GM21786 (cell line): ENCODE results near the gene AHRR.
"Not testable (repeated sequence)": the region's sequence is repeated elsewhere in the genome, so short reads cannot be mapped to it uniquely, and the experiment has no call there.

Experiments
- ATAC-seq: cut with Tn5 transposase; IDR thresholded peaks from one replicate; pipeline ENCODE4 v1.9.1; 2021; ENCODE audit not compliant: unreplicated experiment

The AHRR gene

DNA sequence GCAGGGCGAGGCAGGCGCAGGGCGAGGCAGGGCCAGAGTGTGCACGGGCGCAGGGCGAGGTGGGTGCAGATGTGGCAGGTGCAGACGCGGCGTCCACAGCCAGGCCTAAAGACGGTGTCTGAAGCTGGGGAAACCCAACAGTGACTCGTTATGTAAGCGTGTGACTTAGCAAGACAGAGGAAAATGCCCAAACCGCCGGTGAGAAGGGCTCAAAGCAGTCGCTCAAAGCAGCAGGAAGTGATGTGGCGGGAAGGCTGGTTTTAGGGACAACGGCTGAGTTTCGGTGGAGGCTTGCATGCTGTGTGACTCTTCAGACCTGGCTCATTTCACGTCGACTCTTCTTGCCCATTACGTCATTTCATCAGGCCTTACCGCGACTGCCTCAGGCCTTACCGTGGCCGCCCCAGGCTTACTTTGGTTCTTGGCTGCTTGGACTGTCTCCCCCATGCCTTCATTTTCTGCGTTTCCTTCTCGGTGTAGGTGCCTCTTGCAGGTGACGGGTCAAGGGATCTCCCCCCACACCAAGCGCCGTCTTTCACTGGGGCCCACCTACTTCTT, 71.0 kb downstream of the AHRR start:
- ATAC-seq: peak; percentile 83

DNA sequence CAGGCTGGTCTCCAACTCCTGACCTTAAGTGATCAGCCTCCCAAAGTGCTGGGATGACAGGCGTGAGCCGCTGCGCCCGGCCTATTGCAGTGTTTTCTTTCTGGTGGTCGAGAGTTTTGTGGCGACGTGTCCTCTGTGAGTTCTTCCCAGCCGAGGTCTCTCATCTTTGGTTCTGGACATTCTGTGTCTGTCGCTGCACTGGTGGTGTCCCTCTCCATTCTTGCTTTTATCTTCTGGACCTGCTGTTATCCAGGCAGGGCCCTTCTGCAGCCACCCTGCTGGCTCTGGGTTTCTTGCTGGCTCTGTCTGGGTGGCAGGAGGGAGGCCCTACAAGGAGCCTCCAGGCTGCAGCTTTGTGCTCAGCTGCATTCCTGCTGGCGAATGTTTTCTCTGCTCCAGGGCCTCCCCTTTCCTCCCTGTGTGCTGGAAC, 72.3 kb downstream of the AHRR start:
- no peak for ATAC-seq

DNA sequence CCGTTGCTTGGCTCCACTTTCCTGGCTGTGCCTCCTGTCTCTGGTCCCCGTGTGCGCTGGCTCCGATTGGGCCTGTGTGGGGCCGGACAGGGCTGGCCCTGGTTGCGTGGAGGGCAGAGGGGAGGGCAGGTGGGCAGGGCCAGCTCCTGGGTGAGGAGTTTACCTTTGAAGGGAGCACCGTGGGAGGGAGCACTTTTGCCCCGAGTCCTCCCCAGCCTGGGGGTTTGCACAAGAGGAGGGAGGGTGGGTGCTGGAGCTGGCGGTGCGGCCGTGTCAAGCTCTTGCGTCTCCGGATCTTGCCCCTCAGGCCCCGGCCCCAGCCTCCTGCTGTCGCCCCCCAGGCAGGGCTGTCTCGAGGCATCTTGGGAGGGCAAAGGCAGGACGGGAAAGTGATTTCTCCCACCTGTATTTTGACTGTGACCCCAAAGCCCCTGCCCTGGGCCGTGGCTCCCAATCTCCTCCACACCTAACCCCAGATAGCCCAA, 73.2 kb downstream of the AHRR start:
- ATAC-seq: no peak

DNA sequence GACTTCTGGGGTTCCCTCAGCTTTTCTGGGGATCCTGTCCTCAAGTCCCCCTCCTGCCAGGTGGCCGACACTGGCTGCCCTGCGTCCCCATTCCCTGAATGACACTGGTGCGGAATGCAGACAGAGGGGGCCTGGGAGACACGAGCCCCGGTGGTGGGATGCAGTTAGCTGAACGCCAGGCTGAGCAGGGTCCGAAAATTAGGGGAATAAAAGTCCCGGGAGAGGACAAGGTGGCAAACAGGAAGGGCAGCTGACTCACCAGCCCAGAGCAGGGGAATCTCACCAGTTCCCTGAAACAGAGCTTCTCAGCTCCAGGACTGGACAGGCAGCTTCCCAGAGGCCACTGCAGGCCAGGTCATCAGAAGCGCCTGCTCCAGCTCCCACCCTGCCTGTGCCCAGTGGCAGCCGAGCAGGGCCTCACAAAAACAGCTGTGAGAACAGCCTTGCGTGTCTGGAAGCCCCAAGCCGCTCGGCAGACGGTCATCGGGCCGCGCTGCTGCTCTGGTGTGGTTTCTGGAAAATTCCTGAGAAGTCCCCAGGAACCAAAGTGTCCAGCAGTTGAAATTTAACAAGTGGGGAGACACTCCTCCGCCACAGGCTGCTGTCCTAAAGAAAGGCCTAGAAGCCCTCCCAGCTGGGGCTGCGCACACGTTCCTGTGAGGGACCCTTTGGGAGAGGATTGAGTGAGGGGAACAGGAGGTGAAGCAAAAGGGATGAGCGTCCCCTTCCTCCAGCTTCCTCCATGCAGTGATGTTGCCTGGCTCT, 73.8 kb downstream of the AHRR start:
- no peak for ATAC-seq

DNA sequence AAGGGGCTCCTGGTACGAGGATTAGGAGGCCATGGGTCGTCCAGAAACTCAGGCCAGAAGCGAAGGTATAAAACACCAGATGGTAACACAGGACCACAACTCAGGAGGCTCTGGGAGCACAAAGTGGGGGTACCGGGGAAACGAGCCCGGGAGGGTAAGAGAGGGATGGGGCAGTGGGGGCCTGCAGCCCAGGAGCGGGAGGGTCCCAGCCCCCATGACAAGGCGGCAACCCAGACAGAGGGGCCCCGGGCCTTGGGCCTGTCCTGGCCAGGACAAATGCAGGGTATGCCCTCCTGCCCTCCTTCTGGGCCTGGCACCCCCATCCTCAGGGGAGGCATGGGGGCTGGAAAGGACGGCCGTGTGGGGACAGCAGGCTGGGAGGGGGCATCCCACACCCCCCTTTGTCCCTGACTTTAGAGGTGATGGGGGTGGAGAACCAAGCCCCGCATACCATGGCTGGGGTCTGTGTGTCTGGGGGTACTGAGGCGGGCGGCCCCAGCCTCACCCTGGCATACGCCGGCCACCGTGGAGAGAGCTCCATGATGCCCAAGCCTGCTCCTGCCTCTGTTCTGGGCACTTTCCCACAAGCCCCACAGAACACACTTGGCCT, 74.5 kb downstream of the AHRR start:
- no peak for ATAC-seq

DNA sequence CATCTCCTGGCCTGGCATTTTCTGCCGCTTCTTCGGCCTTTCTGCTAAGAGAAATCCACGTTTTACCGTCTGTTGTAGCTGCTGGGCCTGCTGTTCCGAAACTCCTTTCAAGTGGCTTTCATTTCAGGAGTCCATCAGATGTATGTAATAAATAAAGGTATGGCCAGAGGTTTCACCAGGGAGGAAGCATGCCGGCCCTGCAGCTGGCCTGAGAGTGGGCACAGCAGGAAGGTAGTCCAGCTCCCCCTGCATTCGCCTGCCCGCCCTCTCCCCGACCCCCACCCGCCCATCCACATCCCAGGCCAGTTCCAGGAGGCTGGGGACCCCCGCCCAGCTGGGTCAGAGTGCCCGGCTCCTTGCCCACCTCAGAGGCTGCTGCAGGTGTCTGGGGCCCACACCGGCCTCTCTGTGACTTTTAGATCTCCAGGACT, 75.0 kb downstream of the AHRR start:
- no peak for ATAC-seq

DNA sequence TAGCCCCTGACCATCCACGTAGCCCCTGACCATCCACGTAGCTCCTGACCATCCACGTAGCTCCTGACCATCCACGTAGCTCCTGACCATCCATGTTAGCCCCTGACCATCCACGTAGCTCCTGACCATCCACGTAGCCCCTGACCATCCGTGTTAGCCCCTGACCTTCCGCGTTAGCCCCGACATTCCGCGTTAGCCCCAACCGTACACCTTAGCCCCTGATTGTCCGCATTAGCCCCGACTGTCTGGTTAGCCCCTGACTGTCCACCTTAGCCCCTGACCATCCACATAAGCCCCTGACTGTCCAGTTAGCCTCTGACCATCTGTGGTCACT, 76.6 kb downstream of the AHRR start:
- not testable (repeated sequence) for ATAC-seq

DNA sequence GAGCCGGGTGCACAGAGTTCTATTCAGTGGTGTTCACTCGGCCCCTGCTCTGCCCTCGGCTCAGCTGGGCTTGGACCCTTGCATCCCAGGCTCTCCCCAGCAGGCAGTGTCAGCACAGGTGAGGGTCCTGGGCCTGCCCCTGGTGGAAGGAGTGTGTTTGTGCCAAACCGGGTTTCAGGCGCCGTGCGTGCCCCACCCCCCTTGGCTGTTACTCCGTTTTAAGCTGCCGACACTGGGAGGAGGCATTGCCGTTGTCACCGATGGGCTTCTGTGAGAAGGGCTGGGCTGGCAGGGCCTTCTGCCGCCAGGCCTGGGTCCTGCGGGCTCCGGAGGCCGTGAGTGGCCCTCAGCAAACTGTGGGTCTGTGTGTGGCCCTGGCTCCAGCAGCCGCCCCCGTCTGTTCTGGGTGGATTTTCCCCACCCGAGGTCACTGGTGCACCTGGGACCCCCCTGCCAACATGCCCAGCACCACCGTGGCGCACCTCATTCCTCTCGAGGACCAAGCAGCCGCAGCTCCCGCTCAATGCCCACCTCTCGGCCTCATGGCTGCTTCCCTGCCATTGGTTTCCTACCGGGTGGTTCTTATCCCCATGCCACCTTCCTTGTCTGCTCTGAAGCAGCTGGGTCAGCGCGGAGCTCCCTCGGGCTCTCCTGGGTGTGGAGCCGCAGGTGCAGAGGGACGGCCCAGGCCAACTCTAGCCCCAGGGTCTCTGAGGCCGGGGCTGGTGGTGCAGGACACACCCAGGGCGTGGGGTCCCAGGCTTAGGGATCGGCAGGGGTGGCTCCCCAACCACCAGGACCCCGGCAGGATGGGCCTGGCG, 77.2 kb downstream of the AHRR start:
- no peak for ATAC-seq

DNA sequence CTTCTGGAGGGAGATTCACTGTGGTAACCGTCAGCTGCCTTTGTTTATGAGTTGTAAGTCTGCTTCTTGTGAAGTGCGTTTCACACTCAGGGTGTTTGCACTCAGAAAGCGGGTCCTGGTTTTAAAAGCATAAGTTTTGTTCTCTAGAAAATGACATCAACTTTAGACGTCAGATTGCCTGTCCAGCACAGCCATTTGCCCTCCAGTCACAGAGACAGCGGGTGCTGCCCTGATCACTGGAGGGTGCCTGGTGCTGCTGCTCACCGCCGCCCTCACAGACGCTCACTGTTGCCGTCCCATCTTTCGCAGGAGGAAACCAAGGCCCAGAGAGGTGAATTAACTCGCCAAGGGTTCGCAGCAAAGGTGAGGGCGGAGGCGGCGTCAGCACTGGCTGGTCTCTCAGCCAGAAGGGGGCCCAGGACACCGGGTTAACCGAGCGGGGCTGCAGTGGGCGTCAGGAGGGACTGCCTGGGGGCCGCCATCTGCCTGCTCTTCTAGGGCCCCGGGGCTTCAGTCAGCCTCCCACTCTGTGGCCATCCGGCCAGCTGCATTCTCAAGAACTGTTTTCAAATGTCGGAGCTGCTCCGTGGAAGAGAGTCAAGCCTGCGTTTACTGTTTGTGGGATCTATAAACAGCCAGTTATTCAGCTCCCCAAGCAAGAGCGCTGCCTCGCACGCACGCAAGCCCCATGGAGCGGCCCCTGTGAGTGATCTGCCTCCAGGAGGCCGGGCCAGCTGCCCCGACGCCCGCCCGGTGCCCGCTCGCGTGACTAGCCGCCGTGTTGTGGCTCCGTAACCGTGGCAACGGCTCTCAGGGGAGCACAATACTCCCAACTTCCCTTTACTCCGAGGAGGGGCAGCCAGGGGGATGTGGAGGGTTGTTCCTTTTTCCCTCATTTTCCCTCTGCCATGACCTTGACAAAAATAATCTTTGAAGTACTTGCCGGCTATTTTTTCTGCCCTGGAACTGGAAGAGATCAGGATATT, 78.1 kb downstream of the AHRR start:
- peak; percentile 73 for ATAC-seq

DNA sequence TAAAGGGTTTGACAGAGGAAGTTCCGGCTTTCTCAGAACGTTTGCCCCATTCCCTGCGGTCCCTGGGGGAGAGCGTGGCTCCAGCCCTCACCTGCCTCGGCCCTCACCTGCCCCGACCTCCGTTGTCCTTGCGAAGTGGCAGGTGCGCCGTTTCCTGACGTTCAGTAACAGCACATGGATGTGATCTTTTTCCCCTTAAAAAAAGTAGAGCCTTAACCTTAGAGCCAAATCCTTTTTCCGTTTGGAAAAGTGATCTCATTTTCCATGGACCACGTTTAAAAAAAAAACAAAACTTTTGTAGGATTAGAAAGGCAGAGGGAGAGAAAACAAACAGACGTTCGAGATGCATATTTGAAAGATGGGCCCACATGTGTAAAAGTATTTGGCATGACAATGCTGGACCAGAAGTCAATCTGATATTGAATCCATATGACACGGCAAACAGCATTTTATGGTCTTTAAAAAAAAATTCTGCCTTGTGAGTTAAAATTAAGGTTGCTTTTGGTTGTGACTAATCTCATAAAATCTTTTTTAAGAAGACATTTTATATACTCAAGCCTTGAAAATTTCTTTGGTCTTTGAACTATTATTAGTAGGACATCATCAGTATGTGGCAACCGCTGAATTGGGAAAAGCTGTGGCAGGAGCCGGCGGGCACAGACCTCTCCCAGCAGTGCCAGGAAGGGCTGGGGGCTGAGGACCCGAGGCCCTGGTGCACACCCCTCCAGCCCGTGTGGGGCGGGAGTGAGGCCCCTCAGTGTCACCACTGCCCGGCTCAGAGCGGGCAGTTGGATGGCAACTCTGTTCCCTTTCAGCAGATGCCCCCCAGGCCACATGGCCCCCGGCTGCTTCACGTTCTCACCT, 79.0 kb downstream of the AHRR start:
- peak; percentile 20 for ATAC-seq

DNA sequence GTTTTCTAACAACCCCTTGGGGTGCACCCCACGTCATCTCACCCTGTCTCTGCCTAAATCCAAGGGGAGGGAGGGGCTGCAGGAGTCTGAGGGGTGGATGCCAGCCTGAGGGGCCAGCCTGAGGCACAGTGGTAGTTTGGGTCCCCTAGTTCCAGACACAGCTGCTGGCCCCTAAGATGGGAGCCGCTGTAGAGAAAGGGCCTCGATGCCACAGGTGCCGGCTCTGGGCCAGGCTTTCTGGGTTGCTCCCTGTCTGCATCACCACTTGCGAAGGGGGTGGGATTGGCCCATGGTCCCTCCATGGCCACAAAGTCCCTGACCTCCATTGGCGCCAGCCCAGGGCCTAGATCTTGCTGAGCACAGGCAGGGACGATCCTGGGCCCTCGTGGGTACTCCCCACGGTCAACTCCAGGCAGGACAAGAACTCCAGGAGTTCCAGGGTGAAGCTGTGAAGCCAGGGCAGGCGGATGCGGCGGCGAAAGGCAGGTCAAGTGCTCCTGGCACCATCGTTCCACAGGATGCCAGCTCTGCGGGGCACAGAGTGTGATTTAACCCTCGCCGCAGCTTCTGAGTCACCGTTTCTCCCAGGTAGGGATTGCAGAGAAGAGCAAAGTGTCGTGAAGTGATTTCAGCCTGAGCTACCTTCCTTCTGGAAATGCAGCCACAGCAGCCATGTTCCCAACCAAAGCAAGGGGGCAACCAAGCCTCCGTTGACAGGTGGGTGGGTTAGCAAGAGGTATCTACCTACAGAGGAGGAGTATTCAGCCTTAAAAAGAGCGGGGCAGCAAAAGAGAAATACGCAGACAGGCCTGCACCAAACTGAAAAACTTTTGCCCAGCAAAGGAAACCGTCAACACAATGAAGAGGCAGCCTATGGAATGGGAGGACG, 79.9 kb downstream of the AHRR start:
- no peak for ATAC-seq

DNA sequence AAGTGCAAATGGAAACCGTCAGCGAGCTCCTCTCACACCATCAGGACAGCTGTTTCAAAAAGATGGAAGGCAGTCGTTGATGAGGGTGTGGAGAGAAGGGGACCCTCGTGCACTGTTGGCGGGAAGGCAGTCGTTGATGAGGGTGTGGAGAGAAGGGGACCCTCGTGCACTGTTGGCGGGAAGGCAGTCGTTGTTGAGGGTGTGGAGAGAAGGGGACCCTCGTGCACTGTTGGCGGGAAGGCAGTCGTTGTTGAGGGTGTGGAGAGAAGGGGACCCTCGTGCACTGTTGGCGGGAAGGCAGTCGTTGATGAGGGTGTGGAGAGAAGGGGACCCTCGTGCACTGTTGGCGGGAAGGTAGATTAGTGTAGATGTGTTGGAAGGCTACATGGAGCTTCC, 80.7 kb downstream of the AHRR start:
- ATAC-seq: not testable (repeated sequence)

DNA sequence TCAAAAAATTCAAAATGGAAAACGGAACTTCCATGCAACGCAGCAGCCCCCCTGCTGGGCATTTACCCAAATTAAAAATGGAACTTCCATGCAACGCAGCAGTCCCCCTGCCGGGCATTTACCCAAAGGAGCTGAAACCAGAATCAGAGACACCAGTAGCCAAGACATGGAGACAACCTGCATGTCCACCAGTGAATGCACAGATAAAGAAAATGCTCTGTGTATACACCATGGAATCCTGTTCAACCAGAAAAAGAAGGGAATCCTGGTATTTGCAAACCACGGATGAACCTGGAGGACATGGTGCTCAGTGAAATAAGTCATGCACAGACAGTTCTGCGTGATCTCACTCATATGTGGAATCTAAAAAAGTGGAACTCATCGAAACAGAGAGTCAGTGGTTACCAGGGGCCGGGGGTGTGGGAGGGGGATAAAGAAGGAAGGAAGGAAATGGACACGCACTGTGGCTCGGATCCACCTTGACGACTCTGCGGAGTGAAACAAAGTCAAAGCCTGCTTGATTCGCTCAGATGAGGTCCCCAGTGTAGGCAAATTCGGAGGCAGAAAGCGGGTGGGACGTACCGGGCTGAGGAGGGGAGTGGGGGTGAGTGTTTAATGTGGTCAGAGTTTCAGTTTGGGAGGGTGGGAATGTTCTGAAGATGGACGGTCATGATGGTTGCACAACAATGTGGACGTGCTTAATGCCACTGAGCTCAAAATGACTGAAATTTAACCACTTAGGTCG, 81.3 kb downstream of the AHRR start:
- ATAC-seq: peak; percentile 60

DNA sequence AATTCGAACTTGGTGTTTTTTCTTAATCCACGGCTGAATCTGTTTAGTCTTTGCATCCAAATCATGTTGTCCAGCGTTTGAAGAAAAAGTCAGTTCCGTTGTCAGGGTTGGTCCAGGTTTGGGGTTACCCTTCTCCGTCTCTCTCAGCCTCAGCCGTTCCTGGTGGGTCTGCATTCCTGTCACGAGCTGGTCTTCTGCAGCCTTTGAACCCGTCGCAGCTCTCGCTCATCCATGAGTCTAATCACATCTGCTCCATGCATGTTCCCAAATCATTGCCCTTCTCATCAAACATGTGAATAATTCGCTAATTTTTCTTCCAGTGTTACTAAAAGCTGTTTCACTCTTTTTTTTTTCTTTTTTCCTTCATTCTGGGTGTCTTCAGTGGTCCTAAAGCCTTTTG, 82.5 kb downstream of the AHRR start:
- no peak for ATAC-seq

DNA sequence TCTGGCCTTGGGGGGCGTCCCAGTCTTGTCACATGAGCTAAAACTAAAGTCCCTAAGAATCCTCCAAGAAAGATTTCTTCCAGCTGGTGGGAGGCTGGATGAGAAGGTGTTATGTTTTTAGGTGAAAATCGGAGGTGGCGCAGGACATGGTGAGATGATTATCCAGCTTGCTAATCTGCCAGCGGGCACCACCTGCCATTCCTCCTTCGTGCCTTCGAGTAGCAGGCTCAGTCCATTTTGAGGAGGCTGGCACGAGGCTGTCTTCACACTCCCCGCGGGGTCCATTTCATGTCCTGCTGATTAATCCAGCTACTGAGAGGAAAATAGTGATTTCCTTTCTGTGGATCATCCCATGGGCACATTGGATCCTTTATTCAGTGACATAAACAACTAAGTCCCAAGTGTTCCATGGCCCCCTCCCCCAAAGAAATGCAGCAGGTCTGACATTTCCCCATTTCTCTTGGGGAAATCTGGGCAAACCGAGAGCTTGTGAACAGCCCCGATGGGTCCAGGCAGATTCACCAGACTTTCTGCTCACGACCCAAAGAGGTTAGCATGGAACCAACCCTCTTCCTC, 83.2 kb downstream of the AHRR start:
- no peak for ATAC-seq

DNA sequence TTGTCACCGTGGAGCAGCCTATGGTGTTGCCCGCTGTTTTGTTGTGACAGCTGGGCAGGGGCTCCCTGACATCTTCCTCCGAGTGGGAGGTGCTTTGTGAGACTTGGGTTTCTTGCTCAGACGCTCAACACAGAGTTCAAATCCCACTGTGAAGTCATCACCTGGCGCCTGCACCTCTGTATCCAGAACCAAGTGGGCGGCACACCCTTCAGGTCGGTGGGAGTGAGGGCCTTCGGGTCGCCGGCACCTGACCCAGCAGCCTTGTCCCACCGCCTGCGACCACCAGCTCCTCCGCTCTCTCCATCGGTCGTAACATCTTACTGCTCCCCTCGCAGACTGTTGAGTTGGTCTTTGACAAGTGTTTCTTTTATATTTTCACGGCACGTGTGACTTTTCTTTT, 83.9 kb downstream of the AHRR start:
- no peak for ATAC-seq

DNA sequence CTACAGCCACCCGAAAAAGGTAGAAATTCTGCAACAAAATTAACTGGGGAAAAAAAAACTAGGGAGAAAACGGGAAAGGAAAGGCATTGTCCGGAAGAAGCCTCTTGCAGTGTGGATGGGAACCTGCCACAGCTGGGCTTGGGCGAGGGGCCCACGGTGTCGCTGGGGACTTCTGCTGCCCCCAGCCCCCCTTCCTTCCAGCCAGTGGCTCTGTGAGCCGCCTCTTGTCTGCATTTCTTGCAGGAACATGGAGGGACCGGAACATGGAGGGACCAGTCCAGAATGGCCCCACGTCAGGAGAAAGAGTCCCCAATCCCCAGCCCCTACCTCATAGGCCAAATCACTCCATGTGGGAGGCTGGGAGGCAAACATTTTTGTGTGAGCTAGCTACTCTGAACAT, 84.5 kb downstream of the AHRR start:
- ATAC-seq: no peak
